ENCODE measurements around the gene RPP25L. TPM values are rescaled to one million over a fixed set of nuclear protein-coding genes. Genes with fewer than 3 reads are reported as not detected.

Gene RPP25L
- total RNA-seq, 1 experiment from 2014 or later: 17.2 TPM

GRCh38 chr9:34572628-34573027 is 39.3 kb downstream of the RPP25L start:
- no peak overlapping the region for H4K8ac ChIP-seq (replicated peaks; ENCODE audit: insufficient read length, low read depth, low read length)
- no peak overlapping the region for H3K14ac ChIP-seq (ENCODE audit: insufficient read depth, low read length)
- H3K9me3 ChIP-seq (ENCODE audit: control insufficient read depth, low read depth, low read length): no peaks in the 10 kb centered on the region
- H4K20me1 ChIP-seq (ENCODE audit: control insufficient read depth, insufficient read depth, insufficient read length): peaks cover 4% of the 10 kb centered on the region
- no peak overlapping the region for H2BK5ac ChIP-seq (ENCODE audit: insufficient read length, low read length)
- Mint-ChIP-seq H3K36me3 (ENCODE audit: insufficient read depth in 1 of 3, low read depth in 3 of 3) (no peaks in the 10 kb centered on the region), H3K27ac (no peak overlapping the region), H3K4me3 (no peak overlapping the region), H3K9me3 (no peaks in the 10 kb centered on the region; a peak in 1 of 5 replicates), H3K27me3 (ENCODE audit: low read depth) (peaks cover 39% of the 10 kb centered on the region), H3K4me1 (peaks cover 42 to 57% of the 10 kb centered on the region in 2 experiments)
- H2BK20ac ChIP-seq (ENCODE audit: low read depth, low read length, poor library complexity, severe bottlenecking): no peak overlapping the region
- H2AK5ac ChIP-seq (ENCODE audit: insufficient read length, low read length): no peak overlapping the region
- no peak overlapping the region for H3K23ac ChIP-seq (ENCODE audit: insufficient read length, low read depth, low read length)
- H3K4ac ChIP-seq (ENCODE audit: low read depth, low read length): no peak overlapping the region
- no CpG with 5 or more reads among the region's 6 CpGs for WGBS (ENCODE audit: extremely low coverage, insufficient read length, low lambda C conversion rate)
- H3K27me3 ChIP-seq (ENCODE audit: insufficient read depth, low read length): peaks cover 4% of the 10 kb centered on the region; the same call in 1 of the 2 replicates
- TF ChIP-seq, protein P1, sequence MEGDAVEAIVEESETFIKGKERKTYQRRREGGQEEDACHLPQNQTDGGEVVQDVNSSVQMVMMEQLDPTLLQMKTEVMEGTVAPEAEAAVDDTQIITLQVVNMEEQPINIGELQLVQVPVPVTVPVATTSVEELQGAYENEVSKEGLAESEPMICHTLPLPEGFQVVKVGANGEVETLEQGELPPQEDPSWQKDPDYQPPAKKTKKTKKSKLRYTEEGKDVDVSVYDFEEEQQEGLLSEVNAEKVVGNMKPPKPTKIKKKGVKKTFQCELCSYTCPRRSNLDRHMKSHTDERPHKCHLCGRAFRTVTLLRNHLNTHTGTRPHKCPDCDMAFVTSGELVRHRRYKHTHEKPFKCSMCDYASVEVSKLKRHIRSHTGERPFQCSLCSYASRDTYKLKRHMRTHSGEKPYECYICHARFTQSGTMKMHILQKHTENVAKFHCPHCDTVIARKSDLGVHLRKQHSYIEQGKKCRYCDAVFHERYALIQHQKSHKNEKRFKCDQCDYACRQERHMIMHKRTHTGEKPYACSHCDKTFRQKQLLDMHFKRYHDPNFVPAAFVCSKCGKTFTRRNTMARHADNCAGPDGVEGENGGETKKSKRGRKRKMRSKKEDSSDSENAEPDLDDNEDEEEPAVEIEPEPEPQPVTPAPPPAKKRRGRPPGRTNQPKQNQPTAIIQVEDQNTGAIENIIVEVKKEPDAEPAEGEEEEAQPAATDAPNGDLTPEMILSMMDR (conservative IDR thresholded peaks at IDR 0.05): no peak
- no peak overlapping the region for H4K5ac ChIP-seq (ENCODE audit: insufficient read length, low read depth, low read length)
- H3K18ac ChIP-seq (ENCODE audit: insufficient read length, low read depth, low read length): no peak overlapping the region
- no peak overlapping the region for H3K9ac ChIP-seq (ENCODE audit: extremely low read depth, insufficient read length, low read length)
- no peak overlapping the region for H2BK120ac ChIP-seq (ENCODE audit: low read depth, low read length, poor library complexity, severe bottlenecking)
- no peaks in the 10 kb centered on the region for H3K79me2 ChIP-seq (ENCODE audit: insufficient read depth, low read length)
- H3T11ph ChIP-seq (ENCODE audit: low read length): no peak overlapping the region
- H2AFZ ChIP-seq (ENCODE audit: low read length): no peak overlapping the region
- no peaks in the 10 kb centered on the region for H3K79me1 ChIP-seq (ENCODE audit: insufficient read depth, low read depth, low read length, poor library complexity, severe bottlenecking)
- H3K27ac ChIP-seq (ENCODE audit: insufficient read length, low read depth, low read length): no peak overlapping the region
- no peak for DNase-seq
- no peak overlapping the region for H2BK15ac ChIP-seq (ENCODE audit: low read depth, low read length)
- no peak overlapping the region for H3K56ac ChIP-seq (ENCODE audit: insufficient read length, low read depth, low read length)
- H3K23me2 ChIP-seq (ENCODE audit: insufficient read length, low read depth, low read length, poor library complexity, severe bottlenecking): no peaks in the 10 kb centered on the region
- peaks cover 7% of the 10 kb centered on the region; the same call in 1 of the 2 replicates for H3K4me1 ChIP-seq (ENCODE audit: insufficient read depth, low read length)
- H4K91ac ChIP-seq (ENCODE audit: insufficient read length, low read depth, low read length): no peak overlapping the region
- no peak overlapping the region for H3K4me2 ChIP-seq (ENCODE audit: insufficient read depth, insufficient read length, low read length)
- no peak overlapping the region for H2BK12ac ChIP-seq (ENCODE audit: insufficient read length, low read depth, low read length)
